Astrocyte (in vitro differentiated cells and primary cell): ENCODE results near the gene CLASP1. TPM values are rescaled to one million over a fixed set of nuclear protein-coding genes. Genes with fewer than 3 reads are reported as not detected.

Experiments
- DNase-seq: peaks from one replicate; pipeline ENCODE4 v3.0.0-alpha.2; 2010; ENCODE audit warnings: low read depth
- FAIRE-seq: peaks from 2 replicates; lab custom pipeline; 2011; peaks lifted over from hg19 to GRCh38; lab: Jason Lieb, UNC
- H2AFZ ChIP-seq: 2 replicates; pipeline ENCODE4 v1.6.0; 2012; ENCODE audit warnings: low read depth, low read length, inconsistent platforms
- H3K27ac ChIP-seq: 2 replicates; pipeline ENCODE4 v1.5.1; 2011; ENCODE audit warnings: low read depth, low read length, inconsistent platforms
- H3K27me3 ChIP-seq: 2 replicates; pipeline ENCODE4 v1.6.0; 2011; ENCODE audit warnings: low read length, inconsistent platforms; ENCODE audit not compliant: insufficient read depth
- H3K36me3 ChIP-seq: 2 replicates; pipeline ENCODE4 v1.5.1; 2011; ENCODE audit warnings: low read length, inconsistent platforms; ENCODE audit not compliant: insufficient read depth
- H3K4me1 ChIP-seq: 2 replicates; pipeline ENCODE4 v1.5.1; 2011; ENCODE audit warnings: low read length, inconsistent platforms; ENCODE audit not compliant: insufficient read depth
- H3K4me2 ChIP-seq: 2 replicates; pipeline ENCODE4 v1.6.0; 2012; ENCODE audit warnings: low read length, inconsistent platforms
- H3K4me3 ChIP-seq: 2 replicates; pipeline ENCODE4 v1.5.1; 2011; ENCODE audit warnings: low read depth, mild to moderate bottlenecking, low read length, inconsistent platforms; ENCODE audit not compliant: insufficient read depth
- H3K79me2 ChIP-seq: 2 replicates; pipeline ENCODE4 v1.6.0; 2012; ENCODE audit warnings: mild to moderate bottlenecking, low read length, inconsistent platforms; ENCODE audit not compliant: insufficient read depth
- H3K9ac ChIP-seq: 2 replicates; pipeline ENCODE4 v1.6.0; 2012; ENCODE audit warnings: mild to moderate bottlenecking, low read length, inconsistent platforms
- H3K9me3 ChIP-seq: 2 replicates; pipeline ENCODE4 v1.5.1; 2012; ENCODE audit warnings: low read depth, mild to moderate bottlenecking, low read length, inconsistent platforms; ENCODE audit not compliant: insufficient read depth
- H4K20me1 ChIP-seq: 2 replicates; pipeline ENCODE4 v1.6.0; 2012; ENCODE audit warnings: low read length, inconsistent platforms; ENCODE audit not compliant: insufficient read depth
- H3K27ac Mint-ChIP-seq: one replicate; pipeline ENCODE4 v1.8.0; 2021; ENCODE audit warnings: mild to moderate bottlenecking, mixed read lengths; ENCODE audit not compliant: unreplicated experiment
- H3K27me3 Mint-ChIP-seq: one replicate; pipeline ENCODE4 v1.8.0; 2021; ENCODE audit warnings: low read depth, mixed read lengths; ENCODE audit not compliant: unreplicated experiment
- H3K36me3 Mint-ChIP-seq: one replicate; pipeline ENCODE4 v1.8.0; 2021; ENCODE audit warnings: low read depth, mixed read lengths; ENCODE audit not compliant: unreplicated experiment
- H3K4me1 Mint-ChIP-seq: one replicate; pipeline ENCODE4 v1.8.0; 2021; ENCODE audit warnings: low read depth, mixed read lengths; ENCODE audit not compliant: unreplicated experiment
- H3K4me3 Mint-ChIP-seq: one replicate; pipeline ENCODE4 v1.8.0; 2021; ENCODE audit warnings: mild to moderate bottlenecking, moderate library complexity, mixed read lengths; ENCODE audit not compliant: unreplicated experiment
- H3K9me3 Mint-ChIP-seq: one replicate; pipeline ENCODE4 v1.8.0; 2021; ENCODE audit warnings: mild to moderate bottlenecking, mixed read lengths; ENCODE audit not compliant: unreplicated experiment
- CTCF ChIP-seq: IDR thresholded peaks from 2 replicates; pipeline ENCODE4 v1.5.1; 2011; ENCODE audit warnings: low read depth, mild to moderate bottlenecking, inconsistent platforms, low read length, moderate library complexity; ENCODE audit not compliant: insufficient read depth
- EZH2 ChIP-seq: IDR thresholded peaks from 2 replicates; pipeline ENCODE4 v1.6.1; 2012; ENCODE audit warnings: mild to moderate bottlenecking, low read length, inconsistent platforms; ENCODE audit not compliant: insufficient read depth
- total RNA-seq: library from RNA; stranded (reverse); gene quantifications from 2 replicates; pipeline ENCODE4 v1.2.1, GENCODE V29; 2021

Gene CLASP1
- total RNA-seq, 1 donor from 2014 or later: 56.7 TPM

GRCh38 chr2:121536347-121536746 is 112.9 kb downstream of the CLASP1 start:
- no peak for DNase-seq
- H3K27ac ChIP-seq: no peak overlapping the region
- H3K27ac Mint-ChIP-seq: no peak overlapping the region

DNA sequence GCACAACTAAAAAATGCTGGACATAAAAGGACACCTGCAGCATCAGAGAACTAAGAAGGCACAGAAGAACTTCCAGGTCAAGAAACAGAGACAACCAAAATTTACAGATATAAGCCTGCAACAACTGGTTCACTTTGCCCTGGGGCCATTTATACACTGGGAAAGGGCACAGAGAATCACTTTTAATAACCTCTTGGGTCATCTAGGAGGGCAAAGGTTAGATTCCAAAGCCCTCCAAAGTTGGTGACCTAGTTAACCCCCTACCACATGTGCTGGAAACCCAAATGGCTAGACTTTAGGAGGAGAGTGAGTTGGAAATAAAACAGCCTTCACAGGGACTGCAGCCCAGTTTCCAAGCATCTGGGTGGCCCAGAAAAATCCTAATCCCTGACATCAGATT is 115.3 kb downstream of the CLASP1 start:
- no peaks in the 10 kb centered on the region for H3K27me3 ChIP-seq
- Mint-ChIP-seq H3K4me1 (peaks cover 23% of the 10 kb centered on the region), H3K36me3 (peaks cover 2% of the 10 kb centered on the region), H3K27ac (peak overlapping the region; percentile 41), H3K27me3 (no peaks in the 10 kb centered on the region), H3K9me3 (no peaks in the 10 kb centered on the region), H3K4me3 (no peak overlapping the region)
- peaks cover 17% of the 10 kb centered on the region for H3K4me1 ChIP-seq
- no peak overlapping the region for H3K4me3 ChIP-seq
- H2AFZ ChIP-seq: no peak overlapping the region
- FAIRE-seq: no peak
- H3K36me3 ChIP-seq: no peaks in the 10 kb centered on the region
- TF ChIP-seq EZH2 (no peak), CTCF (no peak)
- no peak for DNase-seq
- H3K79me2 ChIP-seq: peaks cover 42% of the 10 kb centered on the region
- H4K20me1 ChIP-seq: peaks cover 28% of the 10 kb centered on the region
- H3K9ac ChIP-seq: no peak overlapping the region
- no peak overlapping the region for H3K4me2 ChIP-seq
- H3K9me3 ChIP-seq: no peaks in the 10 kb centered on the region
- no peak overlapping the region for H3K27ac ChIP-seq

More at GRCh38 chr2:121536347-121536746, 112.9 kb downstream of the CLASP1 start:
- Mint-ChIP-seq H3K9me3 (no peaks in the 10 kb centered on the region), H3K36me3 (peaks cover 2% of the 10 kb centered on the region), H3K27me3 (no peaks in the 10 kb centered on the region), H3K4me3 (no peak overlapping the region), H3K4me1 (peaks cover 18% of the 10 kb centered on the region)
- H3K4me2 ChIP-seq: no peak overlapping the region
- H3K79me2 ChIP-seq: peaks cover 54% of the 10 kb centered on the region
- peaks cover 10% of the 10 kb centered on the region for H3K4me1 ChIP-seq
- H3K4me3 ChIP-seq: no peak overlapping the region
- no peak overlapping the region for H3K9ac ChIP-seq
- no peaks in the 10 kb centered on the region for H3K9me3 ChIP-seq
- no peaks in the 10 kb centered on the region for H3K36me3 ChIP-seq
- no peak for FAIRE-seq
- TF ChIP-seq CTCF (no peak), EZH2 (no peak)
- H4K20me1 ChIP-seq: peaks cover 50% of the 10 kb centered on the region
- H3K27me3 ChIP-seq: no peaks in the 10 kb centered on the region
- no peak overlapping the region for H2AFZ ChIP-seq

GRCh38 chr2:121532894-121533293 is 116.4 kb downstream of the CLASP1 start:
- no peak overlapping the region for H3K9ac ChIP-seq
- H3K4me1 ChIP-seq: peaks cover 17% of the 10 kb centered on the region
- peaks cover 30% of the 10 kb centered on the region for H3K4me1 Mint-ChIP-seq
- H3K79me2 ChIP-seq: peaks cover 45% of the 10 kb centered on the region
- no peak overlapping the region for H3K4me3 Mint-ChIP-seq
- no peak overlapping the region for H3K27ac ChIP-seq
- H3K4me2 ChIP-seq: peak overlapping the region; percentile 9
- FAIRE-seq: no peak
- no peak for DNase-seq
- H3K27me3 Mint-ChIP-seq: no peaks in the 10 kb centered on the region
- H3K4me3 ChIP-seq: no peak overlapping the region
- H2AFZ ChIP-seq: no peak overlapping the region
- H4K20me1 ChIP-seq: peaks cover 26% of the 10 kb centered on the region
- H3K36me3 Mint-ChIP-seq: peaks cover 2% of the 10 kb centered on the region
- no peaks in the 10 kb centered on the region for H3K9me3 Mint-ChIP-seq
- H3K27ac Mint-ChIP-seq: peak overlapping the region; percentile 64
- H3K27me3 ChIP-seq: no peaks in the 10 kb centered on the region
- no peaks in the 10 kb centered on the region for H3K9me3 ChIP-seq
- TF ChIP-seq CTCF (no peak), EZH2 (no peak)
- no peaks in the 10 kb centered on the region for H3K36me3 ChIP-seq
